GM23338 (cell line): ENCODE measurements around the gene PDZD7. TPM values are rescaled to one million over a fixed set of nuclear protein-coding genes. Genes with fewer than 3 reads are reported as not detected.

Experiments used
- ATAC-seq: fragments of 200-7000 bp; cut with Tn5 transposase; 3 replicates; pipeline ENCODE4 v1.9.1; 2020
- DNase-seq: peaks from one replicate; pipeline ENCODE4 v3.0.0-alpha.2; 2015; ENCODE audit warnings: low spot score
- H2AFZ ChIP-seq: fragments of 200-600 bp; sonication (generic); 2 replicates; pipeline ENCODE4 v1.8.0; 2016; ENCODE audit warnings: antibody characterized with exemption, mild to moderate bottlenecking, moderate library complexity
- H3F3A ChIP-seq: fragments of 200-600 bp; sonication (generic); replicated peaks from 2 replicates; pipeline ENCODE4 v1.8.0; 2017; ENCODE audit warnings: antibody characterized with exemption, mixed run types, low read depth
- H3K27ac ChIP-seq: fragments of 200-600 bp; sonication (generic); 2 replicates; pipeline ENCODE4 v1.6.1; 2016; ENCODE audit warnings: low read depth
- H3K27me3 ChIP-seq: fragments of 200-600 bp; sonication (generic); 2 replicates; pipeline ENCODE4 v1.8.0; 2016; ENCODE audit warnings: mild to moderate bottlenecking, mixed run types, moderate library complexity; ENCODE audit not compliant: insufficient read depth
- H3K36me3 ChIP-seq: fragments of 200-600 bp; sonication (generic); 2 replicates; pipeline ENCODE4 v1.8.0; 2016; ENCODE audit warnings: mild to moderate bottlenecking; ENCODE audit not compliant: insufficient read depth
- H3K4me1 ChIP-seq: fragments of 200-600 bp; sonication (generic); 2 replicates; pipeline ENCODE4 v1.8.0; 2016; ENCODE audit warnings: mild to moderate bottlenecking, moderate library complexity; ENCODE audit not compliant: insufficient read depth
- H3K4me2 ChIP-seq: fragments of 200-600 bp; sonication (generic); 2 replicates; pipeline ENCODE4 v1.7.1; 2017; ENCODE audit warnings: mixed run types
- H3K4me3 ChIP-seq: fragments of 200-600 bp; sonication (generic); 2 replicates; pipeline ENCODE4 v1.6.1; 2016; ENCODE audit warnings: mixed run types
- H3K79me2 ChIP-seq: fragments of 200-600 bp; sonication (generic); replicated peaks from 2 replicates; pipeline ENCODE4 v1.8.0; 2017; ENCODE audit warnings: mild to moderate bottlenecking; ENCODE audit not compliant: insufficient read depth
- H3K9me2 ChIP-seq: fragments of 200-600 bp; sonication (generic); 2 replicates; pipeline ENCODE4 v1.8.0; 2017; ENCODE audit not compliant: insufficient read depth
- H4K20me1 ChIP-seq: fragments of 200-600 bp; sonication (generic); replicated peaks from 2 replicates; pipeline ENCODE4 v1.8.0; 2017; ENCODE audit warnings: mild to moderate bottlenecking; ENCODE audit not compliant: insufficient read depth
- H3K27ac Mint-ChIP-seq: 2 replicates; pipeline ENCODE4 v1.8.0; 2020; ENCODE audit warnings: inconsistent platforms, mild to moderate bottlenecking, moderate library complexity, mixed read lengths
- H3K27me3 Mint-ChIP-seq: 3 replicates; pipeline ENCODE4 v1.8.0; 2022; ENCODE audit warnings: low read depth, mild to moderate bottlenecking, moderate library complexity, mixed read lengths, inconsistent platforms; ENCODE audit not compliant: insufficient read depth, poor library complexity
- H3K36me3 Mint-ChIP-seq: 3 replicates; pipeline ENCODE4 v1.8.0; 2021; ENCODE audit warnings: low read depth, mild to moderate bottlenecking, inconsistent platforms, moderate library complexity, mixed read lengths
- H3K4me1 Mint-ChIP-seq: 3 replicates; pipeline ENCODE4 v1.8.0; 2020; ENCODE audit warnings: mild to moderate bottlenecking, inconsistent platforms, mixed read lengths
- H3K4me3 Mint-ChIP-seq: 3 replicates; pipeline ENCODE4 v1.8.0; 2021; ENCODE audit warnings: moderate library complexity, mild to moderate bottlenecking, inconsistent platforms, mixed read lengths
- H3K9me3 Mint-ChIP-seq: 3 replicates; pipeline ENCODE4 v1.8.0; 2020; ENCODE audit warnings: moderate library complexity, mild to moderate bottlenecking, inconsistent platforms, mixed read lengths
- CREB1 ChIP-seq: fragments of 250-450 bp; sonication (Bioruptor Pico); IDR thresholded peaks from 2 replicates; pipeline ENCODE4 v1.5.0; 2020; ENCODE audit warnings: low read depth, mild to moderate bottlenecking, moderate library complexity
- EZH2 ChIP-seq: fragments of 200-600 bp; sonication (generic); IDR thresholded peaks from one replicate; pipeline ENCODE4 v1.8.0; 2017; ENCODE audit warnings: antibody characterized with exemption, mild to moderate bottlenecking, low read depth; ENCODE audit not compliant: unreplicated experiment
- POLR2AphosphoS5 ChIP-seq: IDR thresholded peaks from 2 replicates; pipeline ENCODE4 v1.6.1; 2016; ENCODE audit warnings: antibody characterized with exemption, low read depth
- STAT1 ChIP-seq: IDR thresholded peaks from one replicate; pipeline ENCODE4 v1.6.1; 2016; ENCODE audit warnings: antibody characterized with exemption; ENCODE audit not compliant: unreplicated experiment
- ZNF114 ChIP-seq: fragments of 250-450 bp; sonication (Bioruptor Pico); IDR thresholded peaks from 2 replicates; pipeline ENCODE4 v1.5.0; 2020; ENCODE audit warnings: mild to moderate bottlenecking, moderate library complexity
- ZNF331 ChIP-seq: fragments of 250-450 bp; sonication (Bioruptor Pico); IDR thresholded peaks from 2 replicates; pipeline ENCODE4 v1.5.0; 2020; ENCODE audit warnings: low read depth, mild to moderate bottlenecking, moderate library complexity
- long read RNA-seq: library from polyadenylated mRNA; unstranded; transcript quantifications from one replicate; pipeline ENCODE4 v2.0.0, GENCODE V29; 2020; ENCODE audit not compliant: unreplicated experiment
- polyA plus RNA-seq: library from polyadenylated mRNA; unstranded; fragments of >200 nt; fragmentation: Nextera tagmentation; extraction: Ambion mirVana; gene quantifications from 2 replicates; pipeline ENCODE4 v1.2.1, GENCODE V29; 2016
- total RNA-seq: library from RNA; depleted of rRNA; stranded (reverse); fragments of >200 nt; shearing (Covaris generic); gene quantifications from 2 replicates; pipeline ENCODE4 v1.2.3, GENCODE V29; 2014; rRNA removed
- TF ChIP-seq, protein P1 (sequence below), 2 experiments: fragments of 200-600 bp in 1 of 2; sonication (generic) in 1 of 2; conservative IDR thresholded peaks; 2 replicates each; pipeline versions ENCODE4 v1.5.1 to v1.6.1; 2016 to 2017; ENCODE audit warnings: antibody characterized with exemption in 2 of 2, low read depth in 2 of 2, mild to moderate bottlenecking in 2 of 2, moderate library complexity in 1 of 2
- TF ChIP-seq, protein P2 (sequence below): fragments of 250-450 bp; sonication (Bioruptor Pico); IDR thresholded peaks from 2 replicates; pipeline ENCODE4 v1.5.0; 2020; ENCODE audit warnings: mild to moderate bottlenecking, moderate library complexity
- TF ChIP-seq, protein P3 (sequence below): IDR thresholded peaks from 2 replicates; pipeline ENCODE4 v1.6.1; 2016; ENCODE audit warnings: antibody characterized with exemption

PDZD7 gene
- total RNA-seq = 1.7 and 2.3 TPM in 2 replicates
- polyA plus RNA-seq = 1.5 and 1.7 TPM in 2 replicates
- long read RNA-seq, partial matches to known transcripts = 1 of 1 reads
- long read RNA-seq, other reads (novel, unspliced or antisense) = 0 of 1 reads

DNA sequence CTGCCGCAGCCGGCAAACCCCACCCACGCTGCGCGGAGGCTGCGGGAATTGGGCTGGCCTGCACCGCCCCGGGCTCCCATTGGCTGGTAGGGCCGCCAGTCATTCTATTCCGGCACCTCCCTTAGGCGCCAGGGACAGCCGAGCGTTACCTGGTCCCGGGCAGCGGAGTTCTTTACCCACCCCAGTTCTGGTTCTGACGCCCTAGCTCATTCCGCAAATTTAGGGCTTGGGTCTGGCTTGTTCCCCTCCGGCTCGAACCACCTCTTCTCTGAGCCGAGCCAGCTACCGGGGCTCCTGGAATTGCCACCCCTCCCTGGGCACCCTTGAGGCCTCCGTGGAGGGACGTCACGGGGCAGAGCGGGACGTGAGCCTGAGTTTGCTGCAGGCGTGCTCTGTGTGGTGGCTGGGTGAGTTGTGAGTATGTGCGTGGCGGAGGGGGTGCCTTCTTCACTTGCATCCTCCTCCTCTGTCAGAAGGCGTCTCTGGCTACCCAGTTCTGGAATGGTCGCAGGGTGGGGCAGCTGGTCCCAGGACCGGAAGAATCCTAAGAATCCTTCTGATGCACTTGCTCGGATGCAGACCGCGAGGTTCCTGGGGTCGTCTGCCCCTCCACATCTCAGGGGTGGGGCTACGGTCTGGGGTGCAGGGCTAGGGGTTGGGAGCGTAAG, at the start of gene PDZD7, which contains the start of gene SFXN3:
Gene PDZD7, minus strand, starts transcription at position 2 of the 668 bp plus-strand sequence. CDS start 910 bp downstream, outside the sequence.
Gene SFXN3, plus strand, starts transcription at position 107 of the 668 bp plus-strand sequence. CDS start 3,461 bp downstream, outside the sequence.
- peaks cover 27% of the 10 kb centered on the region; the same call in 1 of the 2 replicates for H3K4me1 ChIP-seq
- ATAC-seq (peak; percentile 82), DNase-seq (peak; percentile 97)
- H3K4me2 ChIP-seq = peak within 1 kb of the TSS; percentile 100
- H4K20me1 ChIP-seq = no peaks in the 10 kb centered on the region; the same call in 1 of the 2 replicates
- no peaks in the 10 kb centered on the region for H3K9me2 ChIP-seq
- no peaks in the 10 kb centered on the region for H3F3A ChIP-seq
- Mint-ChIP-seq H3K4me1 (peaks cover 33% of the 10 kb centered on the region), H3K27me3 (peaks cover 48% of the 10 kb centered on the region), H3K36me3 (no peaks in the 10 kb centered on the region; the same call in 2 of the 3 replicates), H3K9me3 (no peaks in the 10 kb centered on the region), H3K4me3 (peak within 1 kb of the TSS; percentile 65), H3K27ac (no peak within 1 kb of the TSS; the same call in 1 of the 2 replicates)
- no peaks in the 10 kb centered on the region for H3K79me2 ChIP-seq
- no peaks in the 10 kb centered on the region for H3K36me3 ChIP-seq
- peaks cover 63% of the 10 kb centered on the region for H3K27me3 ChIP-seq
- H2AFZ ChIP-seq = peak within 1 kb of the TSS; percentile 99
- H3K27ac ChIP-seq = no peak within 1 kb of the TSS
- H3K4me3 ChIP-seq = peak within 1 kb of the TSS; percentile 87
- TF ChIP-seq ZNF114 (CRISPR knock-in tag) (no peak), ZNF331 (no peak), STAT1 (no peak), POLR2AphosphoS5 (no peak), CREB1 (CRISPR knock-in tag) (no peak), EZH2 (peak; percentile 38)
- TF ChIP-seq, protein P1, sequence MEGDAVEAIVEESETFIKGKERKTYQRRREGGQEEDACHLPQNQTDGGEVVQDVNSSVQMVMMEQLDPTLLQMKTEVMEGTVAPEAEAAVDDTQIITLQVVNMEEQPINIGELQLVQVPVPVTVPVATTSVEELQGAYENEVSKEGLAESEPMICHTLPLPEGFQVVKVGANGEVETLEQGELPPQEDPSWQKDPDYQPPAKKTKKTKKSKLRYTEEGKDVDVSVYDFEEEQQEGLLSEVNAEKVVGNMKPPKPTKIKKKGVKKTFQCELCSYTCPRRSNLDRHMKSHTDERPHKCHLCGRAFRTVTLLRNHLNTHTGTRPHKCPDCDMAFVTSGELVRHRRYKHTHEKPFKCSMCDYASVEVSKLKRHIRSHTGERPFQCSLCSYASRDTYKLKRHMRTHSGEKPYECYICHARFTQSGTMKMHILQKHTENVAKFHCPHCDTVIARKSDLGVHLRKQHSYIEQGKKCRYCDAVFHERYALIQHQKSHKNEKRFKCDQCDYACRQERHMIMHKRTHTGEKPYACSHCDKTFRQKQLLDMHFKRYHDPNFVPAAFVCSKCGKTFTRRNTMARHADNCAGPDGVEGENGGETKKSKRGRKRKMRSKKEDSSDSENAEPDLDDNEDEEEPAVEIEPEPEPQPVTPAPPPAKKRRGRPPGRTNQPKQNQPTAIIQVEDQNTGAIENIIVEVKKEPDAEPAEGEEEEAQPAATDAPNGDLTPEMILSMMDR (conservative IDR thresholded peaks at IDR 0.05; ENCODE audit: low read depth in 2 of 2) = no peak
- TF ChIP-seq, protein P2, sequence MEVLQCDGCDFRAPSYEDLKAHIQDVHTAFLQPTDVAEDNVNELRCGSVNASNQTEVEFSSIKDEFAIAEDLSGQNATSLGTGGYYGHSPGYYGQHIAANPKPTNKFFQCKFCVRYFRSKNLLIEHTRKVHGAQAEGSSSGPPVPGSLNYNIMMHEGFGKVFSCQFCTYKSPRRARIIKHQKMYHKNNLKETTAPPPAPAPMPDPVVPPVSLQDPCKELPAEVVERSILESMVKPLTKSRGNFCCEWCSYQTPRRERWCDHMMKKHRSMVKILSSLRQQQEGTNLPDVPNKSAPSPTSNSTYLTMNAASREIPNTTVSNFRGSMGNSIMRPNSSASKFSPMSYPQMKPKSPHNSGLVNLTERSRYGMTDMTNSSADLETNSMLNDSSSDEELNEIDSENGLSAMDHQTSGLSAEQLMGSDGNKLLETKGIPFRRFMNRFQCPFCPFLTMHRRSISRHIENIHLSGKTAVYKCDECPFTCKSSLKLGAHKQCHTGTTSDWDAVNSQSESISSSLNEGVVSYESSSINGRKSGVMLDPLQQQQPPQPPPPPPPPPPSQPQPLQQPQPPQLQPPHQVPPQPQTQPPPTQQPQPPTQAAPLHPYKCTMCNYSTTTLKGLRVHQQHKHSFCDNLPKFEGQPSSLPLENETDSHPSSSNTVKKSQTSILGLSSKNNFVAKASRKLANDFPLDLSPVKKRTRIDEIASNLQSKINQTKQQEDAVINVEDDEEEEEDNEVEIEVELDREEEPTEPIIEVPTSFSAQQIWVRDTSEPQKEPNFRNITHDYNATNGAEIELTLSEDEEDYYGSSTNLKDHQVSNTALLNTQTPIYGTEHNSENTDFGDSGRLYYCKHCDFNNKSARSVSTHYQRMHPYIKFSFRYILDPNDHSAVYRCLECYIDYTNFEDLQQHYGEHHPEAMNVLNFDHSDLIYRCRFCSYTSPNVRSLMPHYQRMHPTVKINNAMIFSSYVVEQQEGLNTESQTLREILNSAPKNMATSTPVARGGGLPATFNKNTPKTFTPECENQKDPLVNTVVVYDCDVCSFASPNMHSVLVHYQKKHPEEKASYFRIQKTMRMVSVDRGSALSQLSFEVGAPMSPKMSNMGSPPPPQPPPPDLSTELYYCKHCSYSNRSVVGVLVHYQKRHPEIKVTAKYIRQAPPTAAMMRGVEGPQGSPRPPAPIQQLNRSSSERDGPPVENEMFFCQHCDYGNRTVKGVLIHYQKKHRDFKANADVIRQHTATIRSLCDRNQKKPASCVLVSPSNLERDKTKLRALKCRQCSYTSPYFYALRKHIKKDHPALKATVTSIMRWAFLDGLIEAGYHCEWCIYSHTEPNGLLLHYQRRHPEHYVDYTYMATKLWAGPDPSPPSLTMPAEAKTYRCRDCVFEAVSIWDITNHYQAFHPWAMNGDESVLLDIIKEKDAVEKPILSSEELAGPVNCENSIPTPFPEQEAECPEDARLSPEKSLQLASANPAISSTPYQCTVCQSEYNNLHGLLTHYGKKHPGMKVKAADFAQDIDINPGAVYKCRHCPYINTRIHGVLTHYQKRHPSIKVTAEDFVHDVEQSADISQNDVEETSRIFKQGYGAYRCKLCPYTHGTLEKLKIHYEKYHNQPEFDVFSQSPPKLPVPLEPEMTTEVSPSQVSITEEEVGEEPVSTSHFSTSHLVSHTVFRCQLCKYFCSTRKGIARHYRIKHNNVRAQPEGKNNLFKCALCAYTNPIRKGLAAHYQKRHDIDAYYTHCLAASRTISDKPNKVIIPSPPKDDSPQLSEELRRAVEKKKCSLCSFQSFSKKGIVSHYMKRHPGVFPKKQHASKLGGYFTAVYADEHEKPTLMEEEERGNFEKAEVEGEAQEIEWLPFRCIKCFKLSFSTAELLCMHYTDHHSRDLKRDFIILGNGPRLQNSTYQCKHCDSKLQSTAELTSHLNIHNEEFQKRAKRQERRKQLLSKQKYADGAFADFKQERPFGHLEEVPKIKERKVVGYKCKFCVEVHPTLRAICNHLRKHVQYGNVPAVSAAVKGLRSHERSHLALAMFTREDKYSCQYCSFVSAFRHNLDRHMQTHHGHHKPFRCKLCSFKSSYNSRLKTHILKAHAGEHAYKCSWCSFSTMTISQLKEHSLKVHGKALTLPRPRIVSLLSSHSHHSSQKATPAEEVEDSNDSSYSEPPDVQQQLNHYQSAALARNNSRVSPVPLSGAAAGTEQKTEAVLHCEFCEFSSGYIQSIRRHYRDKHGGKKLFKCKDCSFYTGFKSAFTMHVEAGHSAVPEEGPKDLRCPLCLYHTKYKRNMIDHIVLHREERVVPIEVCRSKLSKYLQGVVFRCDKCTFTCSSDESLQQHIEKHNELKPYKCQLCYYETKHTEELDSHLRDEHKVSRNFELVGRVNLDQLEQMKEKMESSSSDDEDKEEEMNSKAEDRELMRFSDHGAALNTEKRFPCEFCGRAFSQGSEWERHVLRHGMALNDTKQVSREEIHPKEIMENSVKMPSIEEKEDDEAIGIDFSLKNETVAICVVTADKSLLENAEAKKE (CRISPR knock-in tag) = no peak
- TF ChIP-seq, protein P3, sequence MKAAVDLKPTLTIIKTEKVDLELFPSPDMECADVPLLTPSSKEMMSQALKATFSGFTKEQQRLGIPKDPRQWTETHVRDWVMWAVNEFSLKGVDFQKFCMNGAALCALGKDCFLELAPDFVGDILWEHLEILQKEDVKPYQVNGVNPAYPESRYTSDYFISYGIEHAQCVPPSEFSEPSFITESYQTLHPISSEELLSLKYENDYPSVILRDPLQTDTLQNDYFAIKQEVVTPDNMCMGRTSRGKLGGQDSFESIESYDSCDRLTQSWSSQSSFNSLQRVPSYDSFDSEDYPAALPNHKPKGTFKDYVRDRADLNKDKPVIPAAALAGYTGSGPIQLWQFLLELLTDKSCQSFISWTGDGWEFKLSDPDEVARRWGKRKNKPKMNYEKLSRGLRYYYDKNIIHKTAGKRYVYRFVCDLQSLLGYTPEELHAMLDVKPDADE = no peak
